GM21619 (cell line): ENCODE measurements around the gene CNTLN.
"Not testable (repeated sequence)": the region's sequence is repeated elsewhere in the genome, so short reads cannot be mapped to it uniquely, and the experiment has no call there.

Experiments used
- ATAC-seq: cut with Tn5 transposase; IDR thresholded peaks from one replicate; pipeline ENCODE4 v1.9.1; 2021; ENCODE audit not compliant: unreplicated experiment

The CNTLN gene

DNA sequence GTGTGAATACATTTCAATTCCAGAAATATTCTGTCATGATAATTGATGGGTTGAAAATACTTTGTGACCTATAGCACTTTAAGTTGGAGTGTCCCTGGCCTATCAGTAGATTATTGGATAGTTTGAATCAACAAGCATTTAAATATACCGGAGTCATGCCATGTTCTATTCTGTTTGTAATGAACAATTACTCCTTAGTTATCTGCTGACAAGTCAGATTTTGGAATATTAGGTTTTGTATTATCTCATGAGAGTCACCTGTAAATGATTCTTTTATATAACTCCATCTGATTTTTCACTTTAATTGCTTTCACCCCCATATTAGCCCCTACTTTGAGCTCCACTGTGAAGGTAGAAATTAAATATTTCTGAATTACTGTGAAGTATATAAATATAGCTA, 351.6 kb downstream of the CNTLN start:
- ATAC-seq = no peak

GRCh38 chr9:17487467-17487866, 352.6 kb downstream of the CNTLN start:
- ATAC-seq = no peak

DNA sequence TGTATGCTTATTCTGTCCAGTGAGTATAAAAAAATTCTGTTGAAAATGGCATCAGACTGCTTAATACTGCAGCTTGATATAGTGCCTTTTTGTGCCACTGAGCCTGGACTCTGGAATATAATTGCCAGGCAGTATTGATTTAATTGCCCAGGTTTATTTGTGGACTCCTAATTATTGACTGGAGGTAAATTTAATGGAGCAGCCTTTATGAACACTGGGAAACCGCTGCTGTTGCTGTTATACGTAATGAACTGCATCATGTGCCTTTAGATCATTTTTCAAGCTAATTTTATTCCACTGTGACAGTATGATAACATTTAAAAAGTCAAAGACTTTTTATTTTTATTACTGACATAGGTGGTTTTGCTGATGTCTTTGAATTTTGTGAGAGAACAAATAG, 353.8 kb downstream of the CNTLN start:
- ATAC-seq = no peak

- ATAC-seq = no peak
These were observed 355.3 kb downstream of the CNTLN start for GRCh38 chr9:17490110-17490509.

GRCh38 chr9:17491780-17492179, 356.9 kb downstream of the CNTLN start:
- ATAC-seq = no peak

- ATAC-seq = no peak
These were observed 368.4 kb downstream of the CNTLN start for GRCh38 chr9:17503196-17503595.

DNA sequence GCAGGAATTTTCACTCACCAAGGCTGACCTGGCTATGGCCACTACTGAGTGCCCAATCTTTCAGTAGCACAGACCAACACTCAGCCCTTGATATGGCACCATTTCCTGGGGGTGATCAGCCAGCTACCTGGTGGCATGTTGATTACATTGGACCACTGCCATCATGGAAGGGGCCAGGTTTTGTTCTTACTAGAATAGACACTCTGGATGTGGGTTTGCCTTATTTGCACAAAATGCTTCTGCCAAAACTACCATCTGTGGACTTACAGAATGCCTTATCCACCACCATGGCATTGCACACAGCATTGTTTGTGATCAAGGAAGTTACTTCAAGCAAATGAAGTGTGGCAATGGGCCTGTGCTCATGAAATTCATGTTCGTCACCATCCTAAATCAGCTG, 374.3 kb downstream of the CNTLN start:
- no peak for ATAC-seq

DNA sequence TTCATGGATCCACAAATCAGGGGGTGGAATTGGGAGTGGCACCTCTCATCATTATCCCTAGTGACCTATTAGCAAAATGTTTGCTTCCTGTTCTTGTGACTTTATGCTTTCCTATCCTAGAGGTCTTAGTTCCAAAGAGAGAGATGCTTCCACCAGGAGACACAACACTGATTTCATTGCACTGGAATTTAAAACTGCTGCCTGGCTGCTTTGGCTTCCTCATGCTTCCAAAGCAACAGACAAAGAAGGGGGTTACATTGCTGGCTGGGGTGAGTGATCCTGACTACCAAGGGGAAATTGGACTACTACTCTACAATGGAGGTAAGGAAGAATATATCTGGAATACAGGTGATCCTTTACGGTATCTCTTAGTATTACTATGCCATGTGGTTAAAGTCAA, 374.9 kb downstream of the CNTLN start:
- no peak for ATAC-seq

DNA sequence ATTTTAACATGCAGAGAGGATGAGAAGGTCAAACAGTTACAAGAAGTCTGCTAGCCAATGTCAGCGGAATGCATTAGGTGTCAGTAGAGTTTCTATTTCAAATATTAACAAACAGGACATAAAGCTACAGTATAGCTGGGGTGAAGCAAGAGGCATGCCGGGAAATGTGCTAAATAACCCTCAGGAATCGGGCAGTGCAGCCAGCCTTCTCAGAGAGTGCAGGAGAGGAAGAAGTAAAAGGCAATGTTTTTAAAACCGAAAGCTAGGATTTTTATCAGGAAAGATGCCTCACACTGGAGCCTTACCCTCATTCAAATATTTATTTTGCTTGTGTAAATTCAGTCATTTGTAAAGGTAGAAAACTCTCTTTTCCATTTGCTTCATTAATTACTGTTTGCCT, 384.9 kb downstream of the CNTLN start:
- no peak for ATAC-seq

- no peak for ATAC-seq
These were observed 385.6 kb downstream of the CNTLN start for GRCh38 chr9:17520268-17521064.

- ATAC-seq = no peak
These were observed 386.4 kb downstream of the CNTLN start for GRCh38 chr9:17521100-17521855.

GRCh38 chr9:17526726-17527125, 391.9 kb downstream of the CNTLN start:
- not testable (repeated sequence) for ATAC-seq

DNA sequence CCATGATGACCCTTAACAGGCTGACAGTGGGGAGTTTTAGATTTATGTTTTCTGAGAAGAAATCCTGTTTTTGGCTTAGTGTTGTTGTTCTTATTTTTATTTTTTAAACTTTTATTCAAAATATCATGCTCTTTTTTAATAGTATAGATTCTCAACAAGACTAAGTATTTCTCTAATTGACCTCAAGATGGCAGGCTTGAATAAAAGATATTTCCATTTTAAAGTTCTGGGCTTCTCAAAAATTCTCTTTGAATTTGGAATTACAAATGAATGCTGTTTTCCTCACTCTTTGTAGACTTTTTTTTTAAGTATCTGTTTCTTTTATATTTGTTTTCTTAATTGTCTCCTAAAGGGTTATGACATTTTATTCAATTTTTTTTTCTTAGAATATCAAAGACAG, 394.0 kb downstream of the CNTLN start:
- ATAC-seq = no peak

DNA sequence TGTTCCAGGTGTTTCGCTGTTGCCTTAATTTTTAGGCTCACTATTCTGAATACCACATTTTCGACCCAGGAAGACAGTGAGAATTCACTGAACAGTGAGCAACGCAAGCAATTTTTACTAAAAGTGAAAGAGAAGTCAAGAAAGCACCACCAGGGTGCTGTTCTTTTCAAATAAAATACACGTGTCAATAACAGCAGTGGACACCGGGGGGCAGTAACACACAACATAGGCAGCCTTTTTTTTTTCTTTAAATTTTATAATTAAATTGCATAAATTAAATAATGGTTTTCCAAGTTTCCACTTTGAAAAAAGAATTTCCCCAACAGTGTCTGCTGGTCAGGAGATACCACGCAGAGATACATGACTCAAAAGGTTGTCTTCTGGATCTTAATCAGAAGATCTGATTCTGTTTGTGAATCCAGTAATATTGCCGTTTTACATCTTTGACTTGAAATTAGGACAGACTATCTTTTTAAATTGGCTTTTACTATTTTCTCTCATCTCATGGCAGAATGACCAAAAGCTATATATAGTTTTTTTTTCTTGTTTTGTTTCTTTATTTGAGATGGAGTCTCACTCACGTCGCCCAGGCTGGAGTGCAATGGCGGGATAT, 396.9 kb downstream of the CNTLN start:
- ATAC-seq = peak; percentile 86

DNA sequence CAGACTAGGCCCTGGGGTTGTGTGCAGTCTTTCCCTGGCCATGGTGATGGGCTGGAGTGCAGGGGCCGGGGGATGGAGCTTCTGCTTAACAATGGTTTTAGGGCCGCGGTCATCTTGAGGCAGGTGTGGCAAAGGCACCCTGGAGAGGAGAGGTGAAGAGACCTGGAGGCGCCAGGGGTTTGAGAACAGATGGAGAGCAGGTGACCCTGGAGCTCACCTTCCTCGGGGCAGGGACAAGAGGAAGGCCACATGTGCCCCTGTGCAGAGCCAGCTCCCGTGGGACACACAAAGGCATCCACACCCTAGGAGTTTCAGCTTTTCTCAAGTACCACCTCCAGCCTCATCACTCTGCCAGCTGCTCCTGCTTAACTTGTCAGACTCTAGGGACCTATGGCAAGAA, 397.6 kb downstream of the CNTLN start:
- ATAC-seq = no peak

DNA sequence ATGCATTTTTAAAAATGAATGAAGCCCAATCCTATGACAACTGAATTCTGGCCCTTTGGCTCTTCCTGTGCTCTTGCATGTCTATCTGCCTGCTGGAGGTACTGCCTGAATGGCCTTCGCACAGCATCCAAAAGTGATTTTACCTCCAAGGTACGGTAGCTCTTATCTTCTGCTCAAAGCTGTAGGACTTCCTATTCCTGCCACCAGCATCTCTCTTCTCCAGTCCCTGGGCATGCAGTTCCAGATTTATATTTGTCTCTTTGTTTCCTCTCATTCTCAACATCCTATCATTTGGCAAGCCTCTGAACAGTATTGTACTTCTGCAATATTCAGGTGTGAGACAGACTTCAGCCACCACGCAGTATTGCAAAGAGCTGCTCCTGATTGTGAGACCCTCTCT, 400.3 kb downstream of the CNTLN start:
- no peak for ATAC-seq

DNA sequence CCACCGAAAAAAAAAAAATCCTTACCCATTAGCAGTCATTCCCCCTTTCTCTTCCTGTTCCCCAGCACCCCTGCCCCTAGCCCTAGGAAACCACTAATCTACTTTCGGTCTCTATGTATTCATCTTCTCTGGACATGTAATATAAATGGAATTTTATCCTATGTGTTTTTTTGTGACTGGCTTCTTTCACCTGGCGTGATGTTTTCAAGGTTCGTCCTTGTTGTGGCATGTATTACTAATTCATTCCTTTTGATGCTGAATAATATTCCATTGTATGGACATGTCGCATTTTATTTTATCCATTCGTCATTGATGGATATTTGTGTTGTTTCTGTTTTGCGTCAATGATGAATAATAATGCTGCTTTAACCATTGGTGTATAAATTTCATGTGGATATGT, 401.2 kb downstream of the CNTLN start:
- no peak for ATAC-seq

- no peak for ATAC-seq
These were observed 416.2 kb downstream of the CNTLN start for GRCh38 chr9:17551023-17551422.
